Upper lobe of left lung (tissue), 6 donors: ENCODE results near the gene CHCHD6. TPM values are rescaled to one million over a fixed set of nuclear protein-coding genes. Genes with fewer than 3 reads are reported as not detected.
A peak's percentile ranks its signal among the peaks of the same experiment; 100 is the strongest.

Experiments used
- ATAC-seq, 2 donors: fragments of 200-7000 bp; cut with Tn5 transposase; one replicate each; pipeline ENCODE4 v1.9.1; 2022; ENCODE audit warnings: mild to moderate bottlenecking in 2 of 2, moderate library complexity in 2 of 2; ENCODE audit not compliant: low FRiP score in 2 of 2
- DNase-seq, 2 donors: peaks; one replicate each; pipeline ENCODE4 v3.0.0-alpha.2; 2019 to 2020
- H3K27ac ChIP-seq, 4 donors: fragments of 200-600 bp; sonication (generic); one replicate each; pipeline ENCODE4 v1.5.1; 2016 to 2019
- H3K27me3 ChIP-seq, 4 donors: fragments of 200-600 bp; sonication (generic); one replicate each; pipeline ENCODE4 v1.5.1; 2017 to 2019
- H3K36me3 ChIP-seq, 4 donors: fragments of 200-600 bp; sonication (generic); one replicate each; pipeline ENCODE4 v1.5.1; 2016 to 2019
- H3K4me1 ChIP-seq, 4 donors: fragments of 200-600 bp; sonication (generic); one replicate each; pipeline ENCODE4 v1.5.1; 2018 to 2019
- H3K4me3 ChIP-seq, 4 donors: fragments of 200-600 bp; sonication (generic); one replicate each; pipeline ENCODE4 v1.5.1; 2017 to 2019; ENCODE audit warnings: mild to moderate bottlenecking in 2 of 4, moderate library complexity in 1 of 4
- H3K9me3 ChIP-seq, 4 donors: fragments of 200-600 bp; sonication (generic); one replicate each; pipeline ENCODE4 v1.5.1; 2018 to 2019
- EP300 ChIP-seq, 4 donors: sonication (generic); formaldehyde crosslinking; IDR thresholded peaks; one replicate each; pipeline ENCODE4 v1.5.1; 2017; ENCODE audit warnings: antibody characterized with exemption in 4 of 4, control low read depth in 2 of 4
- POLR2A ChIP-seq, 4 donors: fragments of 450-650 bp; IDR thresholded peaks; one replicate each; pipeline ENCODE4 v1.5.1; 2016 to 2017; ENCODE audit warnings: antibody characterized with exemption in 4 of 4, mild to moderate bottlenecking in 2 of 4
- POLR2AphosphoS5 ChIP-seq, 2 donors: sonication (generic); formaldehyde crosslinking; IDR thresholded peaks; one replicate each; pipeline ENCODE4 v1.5.1; 2017; ENCODE audit warnings: antibody characterized with exemption in 2 of 2
- WGBS, 2 donors: methylation state at CpG; one replicate each; pipeline ENCODE4 v1.1.5; 2017 to 2018; 5-methylcytosine and 5-hydroxymethylcytosine counted together
- total RNA-seq, 6 donors: library from RNA; depleted of rRNA in 4 of 6; stranded (reverse); fragments of >200 nt in 4 of 6; gene quantifications; one replicate each; pipeline versions ENCODE4 v1.1.0 to v1.2.1, GENCODE V29; 2016 to 2021
- TF ChIP-seq, protein P1 (sequence below), 6 experiments: fragments of 450-650 bp in 4 of 6; fragments of 200-600 bp in 2 of 6; sonication (generic) in 2 of 6; IDR thresholded peaks; one replicate each; pipeline ENCODE4 v1.5.1; 2016 to 2019; ENCODE audit warnings: antibody characterized with exemption in 6 of 6
- donor health status: DM: no; HTN: no; CAD: no; lungs with moderate emphysema.
- donor health status: DM: no; HTN: yes; CAD: no; lungs with severe emphysema.

CHCHD6 gene
- total RNA-seq, 6 donors from 2014 or later, result 16.6 to 35.6 (median 21.8) TPM

DNA sequence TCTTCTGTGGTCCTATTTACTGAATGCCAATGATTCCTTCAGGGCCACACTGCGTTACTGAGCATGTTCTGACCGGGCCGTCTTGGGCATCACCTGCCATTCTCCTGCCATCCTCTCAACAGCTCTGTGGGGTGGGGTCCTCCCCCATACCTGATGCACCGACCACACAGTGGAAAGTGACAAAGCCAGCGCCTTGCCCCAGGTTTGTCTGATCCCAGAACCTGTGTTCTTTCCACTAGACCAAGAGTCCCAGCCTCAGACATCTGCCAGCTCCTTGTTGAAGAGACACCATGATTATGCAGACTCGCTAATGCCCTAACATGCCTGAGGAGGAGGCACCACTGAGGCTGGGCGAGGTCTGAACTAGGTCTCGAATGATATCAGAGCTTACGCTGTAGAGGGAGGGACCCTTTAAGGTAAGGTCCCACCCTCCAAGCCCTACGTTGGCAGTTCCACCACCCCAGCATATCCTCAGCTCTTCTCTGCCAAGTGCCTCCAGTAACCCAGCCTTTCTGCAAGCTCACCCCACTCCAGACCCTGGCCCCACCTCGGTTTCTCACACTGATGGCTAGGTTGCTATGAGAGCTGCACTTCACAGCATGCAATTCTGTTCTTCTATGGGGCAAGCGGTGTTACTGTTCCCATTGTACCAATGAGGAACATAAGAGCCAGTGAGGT, 249.1 kb downstream of the CHCHD6 start:
- Histone ChIP-seq H3K9me3 (no peaks in the 10 kb centered on the region), H3K27ac (no peak overlapping the region), H3K36me3 (no peaks in the 10 kb centered on the region), H3K27me3 (no peaks in the 10 kb centered on the region), H3K4me1 (peaks cover 0 to 3% (median 0%) of the 10 kb centered on the region in 4 donors), H3K4me3 (no peak overlapping the region)
- no peak for DNase-seq
- no peak for TF ChIP-seq POLR2A (IDR thresholded peaks at IDR 0.05)
- no peak for TF ChIP-seq POLR2AphosphoS5 (IDR thresholded peaks at IDR 0.05)
- no peak for TF ChIP-seq EP300 (IDR thresholded peaks at IDR 0.05)
- TF ChIP-seq, protein P1, sequence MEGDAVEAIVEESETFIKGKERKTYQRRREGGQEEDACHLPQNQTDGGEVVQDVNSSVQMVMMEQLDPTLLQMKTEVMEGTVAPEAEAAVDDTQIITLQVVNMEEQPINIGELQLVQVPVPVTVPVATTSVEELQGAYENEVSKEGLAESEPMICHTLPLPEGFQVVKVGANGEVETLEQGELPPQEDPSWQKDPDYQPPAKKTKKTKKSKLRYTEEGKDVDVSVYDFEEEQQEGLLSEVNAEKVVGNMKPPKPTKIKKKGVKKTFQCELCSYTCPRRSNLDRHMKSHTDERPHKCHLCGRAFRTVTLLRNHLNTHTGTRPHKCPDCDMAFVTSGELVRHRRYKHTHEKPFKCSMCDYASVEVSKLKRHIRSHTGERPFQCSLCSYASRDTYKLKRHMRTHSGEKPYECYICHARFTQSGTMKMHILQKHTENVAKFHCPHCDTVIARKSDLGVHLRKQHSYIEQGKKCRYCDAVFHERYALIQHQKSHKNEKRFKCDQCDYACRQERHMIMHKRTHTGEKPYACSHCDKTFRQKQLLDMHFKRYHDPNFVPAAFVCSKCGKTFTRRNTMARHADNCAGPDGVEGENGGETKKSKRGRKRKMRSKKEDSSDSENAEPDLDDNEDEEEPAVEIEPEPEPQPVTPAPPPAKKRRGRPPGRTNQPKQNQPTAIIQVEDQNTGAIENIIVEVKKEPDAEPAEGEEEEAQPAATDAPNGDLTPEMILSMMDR (IDR thresholded peaks at IDR 0.05), result no peak
- WGBS, 2 donors, result 94 to 98% methylated on average over 8 to 12 of the region's 12 CpGs
- no peak for ATAC-seq

DNA sequence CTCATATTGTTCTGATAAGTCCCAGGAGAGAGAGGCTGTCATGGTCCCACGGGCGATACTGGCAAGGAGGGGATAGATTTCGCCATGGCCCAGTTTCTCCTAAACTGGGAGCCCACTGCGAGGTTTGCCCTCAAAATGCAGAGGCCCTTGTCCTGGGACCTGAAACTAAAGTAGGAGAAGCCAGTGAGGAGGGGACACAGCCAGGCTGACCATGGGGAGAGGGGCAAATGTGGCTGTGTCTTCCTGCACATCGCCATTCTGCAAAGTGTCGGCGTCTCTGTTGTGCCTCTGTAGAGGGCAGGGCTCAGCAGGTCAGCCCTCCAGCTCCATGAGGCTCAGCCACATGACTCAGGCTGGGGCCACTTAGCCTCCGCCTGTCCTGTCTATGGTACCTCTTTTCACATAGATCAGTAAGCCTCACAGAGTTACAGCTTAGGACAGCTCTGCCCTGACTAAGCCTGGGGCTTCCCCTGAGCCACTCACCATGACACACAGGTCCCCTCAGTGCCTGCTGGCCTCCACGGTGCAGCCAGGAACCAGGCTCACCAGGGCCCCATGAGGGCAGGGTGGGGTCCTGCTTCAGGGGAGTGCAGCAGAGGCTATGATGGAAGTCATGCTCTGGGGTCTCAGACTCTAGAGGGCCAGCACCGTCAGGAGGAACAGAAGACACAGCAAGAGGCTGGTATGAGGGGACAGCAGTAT, 250.3 kb downstream of the CHCHD6 start:
- H3K36me3 ChIP-seq, result no peaks in the 10 kb centered on the region
- no peaks in the 10 kb centered on the region for H3K4me1 ChIP-seq
- no peak overlapping the region for H3K4me3 ChIP-seq
- H3K27ac ChIP-seq, result no peak overlapping the region
- no peaks in the 10 kb centered on the region for H3K27me3 ChIP-seq
- no peak for ATAC-seq
- TF ChIP-seq POLR2AphosphoS5 (IDR thresholded peaks at IDR 0.05), result no peak
- no peak for TF ChIP-seq EP300 (IDR thresholded peaks at IDR 0.05)
- TF ChIP-seq, protein P1 (IDR thresholded peaks at IDR 0.05), result no peak
- peak in 1 of 4 donors; percentile 31 for TF ChIP-seq POLR2A (IDR thresholded peaks at IDR 0.05)
- WGBS, 2 donors, result 93 to 94% methylated on average over 9 to 10 of the region's 10 CpGs
- no peaks in the 10 kb centered on the region for H3K9me3 ChIP-seq
- DNase-seq, result no peak

DNA sequence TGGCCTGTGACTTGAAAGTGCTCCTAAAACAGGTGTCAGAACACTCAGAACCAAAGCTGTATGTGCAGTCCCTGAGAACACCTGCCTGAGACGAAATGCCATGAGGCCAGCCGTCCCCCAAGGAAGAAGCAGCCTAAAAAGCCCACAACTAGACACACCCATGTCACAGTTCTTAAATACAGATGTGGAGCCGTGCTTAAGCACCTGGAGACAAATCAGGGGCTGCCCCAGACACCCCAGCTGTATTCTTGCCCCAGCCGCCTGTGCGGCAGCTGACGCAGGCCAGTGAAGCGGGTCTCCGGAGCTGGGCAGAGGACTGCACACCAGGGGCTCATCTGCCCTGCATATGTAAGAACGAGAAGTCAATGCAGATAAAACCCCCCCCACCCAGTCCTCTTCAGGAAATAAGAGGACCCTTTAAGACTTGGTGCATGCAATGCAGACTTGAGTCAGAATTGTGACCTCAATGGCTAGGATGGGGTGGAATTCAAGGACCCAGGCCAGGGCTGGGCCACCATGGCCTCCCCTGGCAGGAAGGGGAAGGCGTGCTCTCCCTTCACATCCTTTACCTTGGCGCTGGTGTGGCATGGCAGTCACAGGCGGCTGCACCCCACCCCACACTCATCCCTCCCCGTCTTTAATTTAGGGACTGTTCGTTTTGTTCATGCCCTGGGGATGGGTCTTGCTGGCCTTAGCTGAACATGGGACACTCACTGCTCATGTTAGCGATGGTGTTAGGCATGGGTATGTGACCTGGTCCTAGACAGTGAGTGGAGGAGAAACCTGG, 251.2 kb downstream of the CHCHD6 start:
- Histone ChIP-seq H3K9me3 (no peaks in the 10 kb centered on the region), H3K36me3 (no peaks in the 10 kb centered on the region), H3K4me3 (no peak overlapping the region), H3K27me3 (no peaks in the 10 kb centered on the region), H3K4me1 (peaks cover 0 to 5% (median 2%) of the 10 kb centered on the region in 4 donors), H3K27ac (no peak overlapping the region)
- ATAC-seq (no peak), DNase-seq (peak in 1 of 2 donors; percentile 36)
- TF ChIP-seq POLR2A (IDR thresholded peaks at IDR 0.05) (no peak), POLR2AphosphoS5 (IDR thresholded peaks at IDR 0.05) (no peak), EP300 (IDR thresholded peaks at IDR 0.05) (no peak)
- TF ChIP-seq, protein P1 (IDR thresholded peaks at IDR 0.05), result no peak
- 94 to 95% methylated on average over 15 of the region's 15 CpGs for WGBS, 2 donors

DNA sequence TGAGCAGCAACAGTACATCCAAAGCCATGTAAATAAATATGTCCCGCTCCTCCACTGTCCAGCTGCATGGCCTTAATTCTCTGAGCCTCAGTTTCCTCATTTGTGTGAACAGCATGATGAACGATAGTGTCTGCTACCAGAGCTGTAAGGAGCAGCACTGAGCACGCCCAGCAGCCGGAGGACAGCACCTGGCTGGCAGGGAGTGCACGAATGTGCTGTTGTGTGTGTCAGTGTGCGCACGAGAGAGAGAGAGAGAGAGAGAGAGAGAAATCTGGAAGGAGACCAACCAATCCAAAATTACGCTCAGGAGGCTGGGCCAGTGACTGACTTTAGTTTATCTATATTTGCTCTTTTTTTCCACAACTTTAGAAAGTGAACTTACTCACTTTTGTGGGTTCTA, 252.3 kb downstream of the CHCHD6 start:
- TF ChIP-seq EP300 (IDR thresholded peaks at IDR 0.05) (no peak), POLR2AphosphoS5 (IDR thresholded peaks at IDR 0.05) (no peak), POLR2A (IDR thresholded peaks at IDR 0.05) (no peak)
- TF ChIP-seq, protein P1 (IDR thresholded peaks at IDR 0.05), result no peak
- H3K27me3 ChIP-seq, result no peaks in the 10 kb centered on the region
- no peak overlapping the region for H3K4me3 ChIP-seq
- H3K27ac ChIP-seq, result no peak overlapping the region
- no peak for DNase-seq
- no peaks in the 10 kb centered on the region for H3K9me3 ChIP-seq
- WGBS, 2 donors, result 84 to 85% methylated on average over 8 of the region's 8 CpGs
- H3K36me3 ChIP-seq, result no peaks in the 10 kb centered on the region
- no peak for ATAC-seq
- peaks cover 11 to 15% (median 13%) of the 10 kb centered on the region in 4 donors for H3K4me1 ChIP-seq
